Hematopoietic multipotent progenitor cell treated with erythropoietin and hydrocortisone succinate and interleukin-3 and kit ligand, for 17 days (in vitro differentiated cells): Measurements from ENCODE around the gene WNT11.

ENCODE experiments used
- DNase-seq: peaks from one replicate; pipeline ENCODE4 v3.0.0-alpha.2; 2015; ENCODE audit warnings: low spot score

The WNT11 gene

GRCh38 chr11:76152741-76153570 lies 53.3 kb downstream of the WNT11 start:
- no peak for DNase-seq

DNA sequence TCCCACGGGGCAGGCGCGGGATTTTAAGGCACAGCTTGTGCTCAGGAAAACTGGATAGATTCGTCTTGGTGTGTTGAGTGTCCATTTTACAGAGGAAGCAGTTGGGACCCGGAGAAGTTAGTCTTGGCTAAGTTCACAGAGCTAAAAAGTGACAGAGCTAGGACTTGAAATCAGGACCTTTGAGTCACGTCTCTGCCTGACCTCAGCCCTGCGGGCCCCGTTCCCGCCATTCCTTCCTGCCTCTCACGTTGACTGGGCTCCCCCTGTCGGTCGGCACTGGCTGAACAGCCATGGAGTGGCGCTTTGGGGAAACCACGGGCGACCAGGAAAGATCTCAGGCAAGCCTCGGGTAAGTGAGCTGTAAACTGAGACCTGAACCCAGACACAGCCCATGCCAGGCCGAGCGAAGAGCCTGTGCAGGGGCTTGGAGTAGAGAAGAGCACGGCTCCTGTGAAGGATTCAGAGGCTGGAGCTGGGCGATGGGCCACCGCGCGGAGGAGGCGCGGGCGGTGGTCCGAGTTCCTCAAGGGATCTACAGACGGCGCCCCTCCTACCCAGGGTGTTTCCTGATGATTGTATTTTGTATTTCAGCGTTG lies 54.1 kb downstream of the WNT11 start:
- DNase-seq: peak; percentile 75

DNA sequence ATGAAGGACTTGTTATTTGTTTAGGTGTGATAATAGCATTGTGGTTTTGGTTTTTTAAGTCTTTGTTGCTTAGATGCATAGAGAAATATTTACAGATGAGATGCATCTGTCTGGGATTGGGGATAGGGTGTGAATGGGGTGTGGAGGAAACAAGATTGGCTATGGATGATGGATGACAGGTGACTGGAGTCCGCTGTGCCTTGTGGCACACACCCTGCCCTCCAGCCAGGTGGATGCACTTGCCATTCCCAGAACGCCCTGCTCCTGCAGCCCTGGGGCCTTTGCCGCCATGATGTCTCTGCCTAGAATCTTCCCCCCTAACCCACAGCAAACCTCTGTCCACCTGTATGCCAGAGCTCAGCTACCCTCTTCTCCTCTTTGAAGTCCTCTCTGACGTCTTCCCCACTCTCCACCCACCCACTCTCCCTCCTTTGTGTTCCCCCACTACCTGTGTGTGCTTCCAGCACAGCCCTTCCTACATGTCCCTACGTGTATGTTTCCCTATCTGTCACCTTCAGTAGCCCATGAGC lies 54.7 kb downstream of the WNT11 start:
- DNase-seq: no peak

- no peak for DNase-seq
Observed at GRCh38 chr11:76150141-76150540, 56.2 kb downstream of the WNT11 start.

- DNase-seq: no peak
Observed at GRCh38 chr11:76149713-76150112, 56.6 kb downstream of the WNT11 start.

- DNase-seq: no peak
Observed at GRCh38 chr11:76148941-76149613, 57.2 kb downstream of the WNT11 start.

DNA sequence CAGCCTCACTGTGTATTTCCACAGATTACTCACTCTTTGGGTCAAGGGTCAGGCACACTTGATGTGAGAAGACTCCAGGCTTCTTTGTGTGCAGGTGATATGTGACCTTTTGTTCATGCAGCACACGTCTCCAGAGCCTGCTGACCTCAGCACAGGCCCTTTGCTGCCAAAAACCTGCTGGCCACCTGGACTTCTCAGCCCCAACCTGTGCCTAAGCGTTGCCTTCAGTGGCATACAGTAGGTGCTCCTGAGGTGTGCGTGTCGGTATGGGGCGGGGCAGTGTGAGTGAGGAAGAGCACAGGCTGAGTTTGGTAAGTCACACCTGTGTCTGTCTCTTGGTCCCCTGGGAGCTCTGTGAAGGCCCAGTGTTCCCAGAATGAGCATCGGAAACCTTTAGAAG lies 58.1 kb downstream of the WNT11 start:
- DNase-seq: no peak

GRCh38 chr11:76147106-76147740 lies 59.1 kb downstream of the WNT11 start:
- DNase-seq: no peak

DNA sequence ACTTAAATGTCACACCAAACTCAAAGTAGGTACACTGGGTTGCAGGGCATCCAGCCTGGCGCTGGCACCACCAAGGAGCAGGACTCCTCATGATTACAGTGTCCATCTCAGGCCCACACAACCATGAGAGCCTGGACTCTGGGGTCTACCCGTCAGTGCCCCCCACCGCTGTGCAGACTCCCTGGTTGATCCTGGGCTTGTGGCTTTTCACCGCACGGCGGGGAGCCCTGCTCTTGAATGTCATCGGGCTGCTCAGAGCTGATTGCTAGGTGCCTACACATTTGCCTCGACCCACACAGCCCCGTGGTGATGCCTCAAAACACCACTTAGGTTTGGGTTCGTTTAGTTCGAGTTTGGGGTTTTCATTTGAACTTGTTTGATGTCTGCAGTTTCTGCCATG lies 63.0 kb downstream of the WNT11 start:
- no peak for DNase-seq

DNA sequence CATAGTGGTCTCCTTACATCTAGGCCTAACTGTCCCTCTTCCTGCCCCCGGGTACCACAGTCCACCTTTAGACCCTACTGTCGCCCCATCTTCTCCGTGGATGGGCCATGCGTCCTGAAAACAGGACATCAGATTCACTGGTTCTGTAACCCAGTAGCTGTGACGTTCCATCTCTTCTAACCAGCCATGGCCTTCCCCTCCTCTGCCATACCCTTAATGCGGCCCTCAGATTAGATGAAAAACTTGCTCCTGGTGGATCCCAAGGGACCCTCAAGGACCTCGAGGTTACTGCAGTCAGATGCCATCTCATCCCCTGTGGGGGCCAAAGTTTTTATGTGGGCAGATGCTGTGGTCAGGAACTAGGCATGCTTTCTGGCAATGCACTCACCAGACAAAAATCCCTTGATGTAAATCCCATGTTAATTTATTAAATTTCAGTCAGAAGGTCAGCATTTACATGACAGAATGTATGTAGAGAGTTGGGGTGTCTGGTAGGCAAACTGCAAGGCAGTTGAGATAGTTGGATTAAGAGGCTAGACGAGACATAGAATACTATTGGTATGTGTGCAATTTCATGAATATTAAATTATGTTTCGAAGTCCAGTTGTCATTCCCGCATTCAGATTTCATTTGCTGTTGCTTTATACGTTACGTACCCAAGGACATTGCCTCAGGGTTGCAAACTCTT lies 64.3 kb downstream of the WNT11 start:
- DNase-seq: no peak

GRCh38 chr11:76140912-76141574 lies 65.3 kb downstream of the WNT11 start:
- no peak for DNase-seq

GRCh38 chr11:76139314-76139713 lies 67.0 kb downstream of the WNT11 start:
- DNase-seq: no peak
